Astrocyte of the spinal cord (primary cell): Measurements from ENCODE around the gene RESF1.

Experiments used
- DNase-seq: peaks from one replicate; pipeline ENCODE4 v3.0.0; 2011; ENCODE audit warnings: low read depth, low spot score
- H3K4me3 ChIP-seq: 2 replicates; pipeline ENCODE4 v1.5.1; 2011; ENCODE audit warnings: low read depth, mild to moderate bottlenecking, low read length, moderate library complexity
- in situ Hi-C: cut with HindIII; loops from 2 replicates; pipeline ENCODE4 v1.10.0; 2017; ENCODE audit warnings: low sequenced_read_pairs
- TF ChIP-seq, protein P1 (sequence below): IDR thresholded peaks from 2 replicates; pipeline ENCODE4 v1.5.1; 2012; ENCODE audit warnings: low read depth, mild to moderate bottlenecking, low read length, inconsistent platforms

RESF1 gene

GRCh38 chr12:31951008-31951407 lies 8.2 kb upstream of the RESF1 start:
- no peak overlapping the region for H3K4me3 ChIP-seq
- in situ Hi-C loops, result no loop called here
- DNase-seq, result no peak
- TF ChIP-seq, protein P1, sequence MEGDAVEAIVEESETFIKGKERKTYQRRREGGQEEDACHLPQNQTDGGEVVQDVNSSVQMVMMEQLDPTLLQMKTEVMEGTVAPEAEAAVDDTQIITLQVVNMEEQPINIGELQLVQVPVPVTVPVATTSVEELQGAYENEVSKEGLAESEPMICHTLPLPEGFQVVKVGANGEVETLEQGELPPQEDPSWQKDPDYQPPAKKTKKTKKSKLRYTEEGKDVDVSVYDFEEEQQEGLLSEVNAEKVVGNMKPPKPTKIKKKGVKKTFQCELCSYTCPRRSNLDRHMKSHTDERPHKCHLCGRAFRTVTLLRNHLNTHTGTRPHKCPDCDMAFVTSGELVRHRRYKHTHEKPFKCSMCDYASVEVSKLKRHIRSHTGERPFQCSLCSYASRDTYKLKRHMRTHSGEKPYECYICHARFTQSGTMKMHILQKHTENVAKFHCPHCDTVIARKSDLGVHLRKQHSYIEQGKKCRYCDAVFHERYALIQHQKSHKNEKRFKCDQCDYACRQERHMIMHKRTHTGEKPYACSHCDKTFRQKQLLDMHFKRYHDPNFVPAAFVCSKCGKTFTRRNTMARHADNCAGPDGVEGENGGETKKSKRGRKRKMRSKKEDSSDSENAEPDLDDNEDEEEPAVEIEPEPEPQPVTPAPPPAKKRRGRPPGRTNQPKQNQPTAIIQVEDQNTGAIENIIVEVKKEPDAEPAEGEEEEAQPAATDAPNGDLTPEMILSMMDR, result no peak

- TF ChIP-seq, protein P1, result no peak
- in situ Hi-C loops, result no loop called here
- no peak for DNase-seq
- no peak overlapping the region for H3K4me3 ChIP-seq
These were observed 7.3 kb upstream of the RESF1 start for GRCh38 chr12:31951939-31952338.

DNA sequence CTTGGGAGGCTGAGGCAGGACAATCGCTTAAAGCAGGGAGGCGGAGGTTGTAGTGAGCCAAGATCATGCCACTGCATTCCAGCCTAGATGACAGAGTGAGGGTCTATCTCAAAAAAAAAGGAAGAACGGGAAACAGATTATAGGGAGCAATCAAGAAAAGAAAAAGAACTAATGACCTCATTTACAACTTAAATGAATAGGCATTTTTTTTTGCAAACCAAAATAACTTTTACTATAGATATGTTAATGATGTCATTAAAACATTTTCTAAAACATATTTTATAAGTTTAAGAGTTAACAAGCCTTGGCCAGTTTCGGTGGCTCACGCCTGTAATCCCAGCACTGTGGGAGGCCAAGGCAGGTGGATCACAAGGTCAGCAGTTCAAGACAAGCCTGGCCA lies 6.8 kb upstream of the RESF1 start:
- no peak overlapping the region for H3K4me3 ChIP-seq
- TF ChIP-seq, protein P1, result no peak
- in situ Hi-C loops, result no loop called here
- no peak for DNase-seq

DNA sequence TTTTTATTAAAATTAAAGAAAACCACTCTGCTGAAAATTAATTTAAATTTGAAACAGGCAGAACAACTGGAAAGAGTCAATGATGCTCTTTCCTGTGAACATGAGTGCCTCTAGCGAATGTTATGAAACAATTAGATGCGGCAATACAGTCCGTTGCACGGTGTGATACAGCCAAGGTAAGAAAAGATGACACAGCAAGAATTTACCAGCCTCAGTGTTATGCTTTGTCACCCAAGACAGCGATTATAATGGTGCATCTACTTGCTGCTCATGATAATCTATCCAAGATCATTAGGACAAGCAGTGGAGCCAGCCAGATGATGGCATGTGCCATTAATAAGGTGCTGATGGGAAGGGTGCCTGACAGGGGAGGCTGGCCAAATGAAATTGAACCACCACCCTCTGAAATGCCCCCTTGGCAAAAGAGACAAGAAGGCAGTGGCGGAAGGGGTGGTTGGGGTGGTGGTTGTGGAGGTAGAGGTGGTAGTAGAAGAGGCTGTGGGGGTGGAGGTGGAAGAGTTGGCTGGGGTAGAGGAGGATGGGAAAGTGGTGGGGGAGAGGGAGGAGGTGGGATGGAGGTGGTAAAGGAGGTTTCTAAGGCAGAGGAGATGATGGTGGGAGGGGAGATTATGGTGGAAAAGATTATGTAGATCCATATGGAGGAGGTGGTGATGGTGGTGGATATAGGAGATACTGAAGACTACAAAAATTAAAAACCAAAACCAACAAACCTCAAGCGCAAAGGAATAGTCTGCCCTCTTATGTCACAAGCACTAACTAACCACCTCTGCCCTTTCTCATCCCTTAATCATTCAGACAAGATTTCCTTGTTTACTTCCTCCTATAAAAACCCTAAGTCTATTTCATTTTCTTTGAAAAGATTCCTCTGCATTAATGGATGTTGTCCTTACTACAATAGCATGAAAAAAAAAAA lies 4.0 kb upstream of the RESF1 start:
- in situ Hi-C loops, result no loop called here
- TF ChIP-seq, protein P1, result no peak
- H3K4me3 ChIP-seq, result no peak overlapping the region
- no peak for DNase-seq

- in situ Hi-C loops, result no loop called here
- peak overlapping the region; percentile 74 for H3K4me3 ChIP-seq
- TF ChIP-seq, protein P1, result no peak
- DNase-seq, result no peak
These were observed 550 bp upstream of the RESF1 start for GRCh38 chr12:31958569-31959160.

DNA sequence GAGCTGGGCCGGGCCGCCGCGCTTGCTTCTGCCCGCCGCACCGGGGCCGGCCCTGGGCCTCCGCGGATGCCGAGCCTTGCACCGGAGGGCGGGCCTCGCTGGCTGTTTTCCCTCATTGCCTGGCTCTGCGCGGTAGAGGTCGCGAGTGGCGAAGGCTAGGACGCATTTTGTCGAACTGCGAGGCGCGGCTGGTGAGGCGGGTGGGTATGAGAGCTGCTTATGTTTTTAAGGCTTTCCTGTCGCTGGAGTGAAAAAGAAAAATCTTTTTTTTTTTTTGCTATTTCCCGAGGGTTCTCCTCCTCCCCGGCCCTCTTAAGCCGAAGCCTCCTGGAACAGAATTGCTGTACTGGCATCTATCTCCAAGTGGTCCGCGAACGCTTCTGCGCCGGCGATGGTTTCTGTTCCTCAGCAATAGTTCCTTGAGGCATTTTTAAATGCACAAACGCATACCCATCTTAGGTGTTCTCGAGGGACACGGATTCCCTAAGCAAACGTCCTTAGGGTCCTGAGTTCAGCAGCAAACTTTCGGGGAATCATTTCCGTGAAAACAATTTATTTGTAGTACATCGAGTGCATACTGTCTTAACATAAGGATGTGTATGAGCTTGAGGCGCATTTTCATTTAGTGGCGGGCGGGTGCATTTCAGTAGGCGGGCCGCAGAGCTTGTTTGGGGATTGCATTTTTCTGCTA lies 631 bp downstream of the RESF1 start:
- peak; percentile 78 for DNase-seq
- in situ Hi-C loops, result no loop called here
- peak overlapping the region; percentile 74 for H3K4me3 ChIP-seq
- TF ChIP-seq, protein P1, result no peak
